Mucosa of stomach (tissue), 1 donor: Measurements from ENCODE around the gene FOXK1.

Source experiments
- H3K27me3 ChIP-seq: one replicate; pipeline ENCODE4 v1.7.0; 2013; ENCODE audit warnings: mild to moderate bottlenecking, low read length; ENCODE audit not compliant: control insufficient read depth, insufficient read depth
- H3K36me3 ChIP-seq: one replicate; pipeline ENCODE4 v1.7.0; 2013; ENCODE audit warnings: low read length; ENCODE audit not compliant: control insufficient read depth, insufficient read depth
- H3K4me1 ChIP-seq: one replicate; pipeline ENCODE4 v1.7.0; 2013; ENCODE audit warnings: mild to moderate bottlenecking, low read length; ENCODE audit not compliant: control insufficient read depth, insufficient read depth
- H3K4me3 ChIP-seq: one replicate; pipeline ENCODE4 v1.7.0; 2013; ENCODE audit warnings: low read length
- H3K9ac ChIP-seq: one replicate; pipeline ENCODE4 v1.7.0; 2013; ENCODE audit warnings: mild to moderate bottlenecking, low read length, moderate library complexity
- H3K9me3 ChIP-seq: one replicate; pipeline ENCODE4 v1.7.0; 2013; ENCODE audit warnings: mild to moderate bottlenecking, low read length, moderate library complexity; ENCODE audit not compliant: control insufficient read depth
- donor health status: Pancreatic carcinoma.

Gene FOXK1

DNA sequence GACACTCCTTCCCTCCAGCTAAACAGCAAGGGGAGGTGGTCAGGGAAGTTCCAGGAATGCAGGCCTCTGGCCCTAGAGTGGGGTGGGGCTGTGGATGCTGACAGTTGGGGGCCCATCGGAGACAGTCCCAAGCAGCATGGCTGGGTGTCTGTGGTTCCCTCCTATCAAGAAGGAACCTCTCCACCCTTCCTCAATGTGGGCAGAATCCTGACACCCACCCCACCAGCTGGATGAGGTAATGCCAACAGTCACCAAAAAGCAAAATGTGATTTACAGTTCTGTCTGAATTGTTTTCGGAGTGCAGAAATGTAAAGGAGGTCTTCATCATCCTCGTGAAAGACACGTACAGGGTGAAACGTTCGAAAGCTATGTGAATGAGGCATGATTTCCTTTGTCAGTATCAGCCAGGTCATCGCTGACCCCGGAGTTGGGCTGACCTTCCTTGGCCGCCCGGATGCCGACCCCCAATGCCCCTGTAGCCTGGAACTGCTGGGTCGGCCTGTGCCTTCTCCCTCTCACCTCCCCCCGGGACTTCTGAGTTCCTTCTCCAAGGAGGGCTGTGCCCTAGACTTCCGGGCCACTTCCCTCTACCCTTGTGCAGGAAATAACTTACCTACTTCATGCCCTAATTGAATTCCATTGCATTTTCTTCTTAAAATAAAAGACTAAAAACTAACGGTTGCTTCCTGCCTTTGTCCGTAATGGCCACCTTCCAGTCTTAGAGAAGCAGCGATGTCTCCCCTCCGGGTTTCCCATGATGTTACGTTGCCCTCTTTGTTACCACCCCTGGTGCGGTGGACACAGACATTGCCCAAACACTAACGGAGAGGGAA, 24.5 kb downstream of the FOXK1 start:
- Histone ChIP-seq H3K9me3 (no peaks in the 10 kb centered on the region), H3K36me3 (no peaks in the 10 kb centered on the region), H3K9ac (no peak overlapping the region), H3K27me3 (no peaks in the 10 kb centered on the region), H3K4me1 (peaks cover 9% of the 10 kb centered on the region), H3K4me3 (no peak overlapping the region)

DNA sequence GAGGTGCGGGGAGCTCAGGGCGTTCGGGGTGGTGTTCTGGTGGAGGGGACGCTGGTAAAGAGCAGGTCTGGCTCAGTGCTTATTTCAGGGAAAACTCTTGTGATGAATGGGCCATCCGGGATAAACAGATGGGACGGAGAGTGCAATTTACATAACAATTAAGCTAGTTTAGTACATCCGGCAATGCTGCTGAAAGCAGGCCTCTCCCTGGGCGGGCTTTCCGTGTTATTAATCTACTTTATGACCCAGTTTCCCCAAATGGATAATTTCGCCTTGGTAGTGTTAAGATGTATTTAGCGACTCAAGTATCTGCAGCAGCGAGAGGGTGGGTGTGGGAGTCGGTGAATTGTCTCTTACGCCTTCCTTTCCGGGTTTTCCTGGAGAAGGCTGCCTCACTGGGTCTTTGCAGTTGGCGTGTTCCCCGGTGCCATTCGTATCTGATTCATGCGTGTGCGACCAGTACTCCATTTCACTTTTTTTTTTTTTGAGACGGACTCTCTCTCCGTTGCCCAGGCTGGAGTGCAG, 25.2 kb downstream of the FOXK1 start:
- Histone ChIP-seq H3K9ac (no peak overlapping the region), H3K9me3 (no peaks in the 10 kb centered on the region), H3K27me3 (no peaks in the 10 kb centered on the region), H3K36me3 (no peaks in the 10 kb centered on the region), H3K4me3 (no peak overlapping the region), H3K4me1 (peaks cover 14% of the 10 kb centered on the region)

DNA sequence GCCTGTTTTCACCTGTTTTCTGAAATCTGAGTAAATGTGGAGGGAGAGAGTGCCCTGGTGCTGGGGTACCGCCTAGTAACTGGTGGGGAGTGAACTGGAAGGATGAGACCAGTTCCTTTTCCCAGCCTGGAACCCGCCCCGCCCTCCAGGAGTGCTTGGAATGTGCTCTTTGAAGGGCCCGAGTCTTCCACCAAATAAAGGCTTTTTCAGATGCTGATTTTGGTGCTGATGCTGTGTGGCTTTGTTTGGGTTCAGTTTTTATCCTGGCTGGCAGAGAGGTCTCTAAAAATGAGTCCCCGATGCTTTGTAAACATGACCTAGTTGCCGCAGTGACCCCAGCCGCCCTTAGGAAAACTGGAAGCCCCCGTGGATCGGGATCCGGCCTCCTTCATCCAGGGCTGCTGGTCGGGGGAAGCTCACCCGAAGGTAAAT, 25.9 kb downstream of the FOXK1 start:
- peaks cover 21% of the 10 kb centered on the region for H3K4me1 ChIP-seq
- H3K9me3 ChIP-seq: no peaks in the 10 kb centered on the region

DNA sequence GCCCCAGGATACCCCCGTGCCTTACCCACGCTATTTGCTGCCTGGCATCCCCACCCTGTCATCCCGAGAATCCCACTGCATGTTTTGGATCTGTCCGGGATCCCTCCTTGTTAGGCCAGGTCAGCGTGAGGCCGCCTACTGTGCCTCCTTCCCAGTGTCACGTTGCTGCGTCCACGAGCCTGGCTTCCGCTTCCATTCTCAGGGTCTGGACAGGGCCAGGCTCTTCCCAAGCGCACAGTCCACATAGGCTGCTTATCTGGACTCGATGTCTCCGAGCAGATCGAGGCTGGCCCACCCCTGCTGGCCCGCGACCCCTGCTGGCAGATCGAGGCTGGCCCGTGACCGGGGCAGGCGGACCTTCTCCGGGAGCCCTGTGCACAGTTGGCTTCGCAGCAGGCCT, 27.1 kb downstream of the FOXK1 start:
- no peaks in the 10 kb centered on the region for H3K36me3 ChIP-seq
- H3K9ac ChIP-seq: no peak overlapping the region
- H3K4me3 ChIP-seq: no peak overlapping the region
- H3K4me1 ChIP-seq: peaks cover 23% of the 10 kb centered on the region
- H3K27me3 ChIP-seq: no peaks in the 10 kb centered on the region
- no peaks in the 10 kb centered on the region for H3K9me3 ChIP-seq

More for the DNA sequence above, 25.9 kb downstream of the FOXK1 start:
- Histone ChIP-seq H3K4me3 (no peak overlapping the region), H3K27me3 (no peaks in the 10 kb centered on the region), H3K36me3 (no peaks in the 10 kb centered on the region), H3K9ac (no peak overlapping the region)

DNA sequence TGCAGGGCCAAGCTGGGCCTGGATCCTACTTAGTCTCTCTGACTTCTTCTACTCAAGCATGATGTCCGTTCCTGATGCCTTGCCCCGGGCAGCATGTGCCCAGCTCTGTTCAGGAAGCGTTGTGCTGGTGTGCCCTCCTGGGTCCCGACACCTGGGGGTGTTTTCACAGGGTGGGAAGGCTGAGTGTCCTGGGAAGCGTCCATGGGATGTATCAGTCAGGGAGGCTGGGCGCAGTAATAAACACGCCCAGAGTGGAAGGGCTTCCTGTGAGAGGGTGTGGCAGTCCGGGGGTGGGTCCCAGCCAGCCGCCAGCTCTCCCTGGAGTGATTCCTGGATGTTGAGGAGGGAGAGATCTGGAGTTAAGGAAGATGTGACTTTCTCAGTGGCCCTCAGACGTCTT, 29.0 kb downstream of the FOXK1 start:
- H3K9ac ChIP-seq: no peak overlapping the region
- no peaks in the 10 kb centered on the region for H3K27me3 ChIP-seq
- H3K4me3 ChIP-seq: no peak overlapping the region
- no peaks in the 10 kb centered on the region for H3K9me3 ChIP-seq
- no peaks in the 10 kb centered on the region for H3K36me3 ChIP-seq
- H3K4me1 ChIP-seq: peaks cover 34% of the 10 kb centered on the region

DNA sequence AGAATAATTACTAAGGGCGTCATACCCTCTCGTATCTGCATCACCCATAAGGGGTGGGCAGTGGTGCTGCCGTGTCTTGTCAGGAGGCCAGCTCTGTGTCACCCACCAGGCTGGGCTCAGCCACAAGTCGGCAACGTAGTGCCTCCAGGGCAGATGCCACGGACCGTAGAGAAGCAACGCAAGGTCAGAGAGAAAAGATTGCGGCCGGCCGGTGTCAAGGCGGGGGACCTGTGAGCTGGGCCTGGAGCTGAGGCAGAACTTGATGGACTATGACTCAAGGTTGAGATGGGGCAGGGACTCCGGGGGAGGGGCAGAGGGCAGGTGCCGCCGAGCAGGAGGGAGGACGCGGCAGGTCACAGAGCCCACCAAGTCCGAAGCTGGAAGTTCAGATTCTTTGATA, 29.5 kb downstream of the FOXK1 start:
- no peaks in the 10 kb centered on the region for H3K27me3 ChIP-seq
- H3K4me3 ChIP-seq: no peak overlapping the region
- H3K36me3 ChIP-seq: no peaks in the 10 kb centered on the region
- no peaks in the 10 kb centered on the region for H3K9me3 ChIP-seq
- peaks cover 34% of the 10 kb centered on the region for H3K4me1 ChIP-seq
- H3K9ac ChIP-seq: no peak overlapping the region

DNA sequence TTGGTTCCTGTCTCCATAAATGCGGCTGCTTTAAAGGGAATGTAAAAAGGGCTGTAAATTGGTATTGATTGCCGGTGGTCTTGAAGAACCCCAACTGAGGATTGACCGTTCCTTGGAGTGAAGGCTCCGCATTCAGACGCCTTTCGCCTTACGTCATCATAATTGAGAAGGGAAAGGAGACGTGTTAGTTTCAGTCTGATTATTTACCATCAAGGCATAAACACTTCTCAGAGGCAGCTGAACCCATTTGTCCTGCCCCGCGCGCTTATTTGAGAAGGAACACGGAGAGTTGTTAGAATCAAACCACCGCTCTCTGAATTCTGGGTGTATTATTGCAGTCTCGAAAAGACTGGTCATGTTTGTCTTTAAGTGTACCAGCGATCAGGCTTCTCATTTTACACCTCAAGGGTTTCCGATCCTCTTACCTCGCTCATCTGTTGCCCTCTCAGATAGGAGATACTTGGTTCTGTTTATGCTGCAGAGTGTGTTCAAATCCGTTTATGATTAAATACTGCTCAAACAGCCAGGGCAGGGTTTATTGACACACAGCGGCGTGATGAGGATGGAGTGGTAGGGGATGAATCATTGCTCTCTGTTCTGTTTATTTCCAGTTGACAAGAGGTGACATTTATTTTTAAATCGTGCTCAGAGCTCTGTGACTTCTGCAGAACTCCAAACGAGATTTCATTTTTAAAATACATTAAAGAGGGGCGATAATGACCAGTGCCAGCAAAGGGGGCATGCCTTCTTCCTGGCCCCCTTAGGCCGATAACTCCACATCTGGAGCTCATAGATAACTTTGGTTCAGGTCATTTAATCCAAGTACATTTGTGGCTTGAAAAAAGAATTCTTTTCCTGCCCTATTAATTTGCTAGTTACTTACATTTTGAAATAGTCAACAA, 30.4 kb downstream of the FOXK1 start:
- Histone ChIP-seq H3K9me3 (no peaks in the 10 kb centered on the region), H3K4me1 (peaks cover 34% of the 10 kb centered on the region), H3K4me3 (no peak overlapping the region), H3K36me3 (no peaks in the 10 kb centered on the region), H3K27me3 (no peaks in the 10 kb centered on the region), H3K9ac (no peak overlapping the region)

DNA sequence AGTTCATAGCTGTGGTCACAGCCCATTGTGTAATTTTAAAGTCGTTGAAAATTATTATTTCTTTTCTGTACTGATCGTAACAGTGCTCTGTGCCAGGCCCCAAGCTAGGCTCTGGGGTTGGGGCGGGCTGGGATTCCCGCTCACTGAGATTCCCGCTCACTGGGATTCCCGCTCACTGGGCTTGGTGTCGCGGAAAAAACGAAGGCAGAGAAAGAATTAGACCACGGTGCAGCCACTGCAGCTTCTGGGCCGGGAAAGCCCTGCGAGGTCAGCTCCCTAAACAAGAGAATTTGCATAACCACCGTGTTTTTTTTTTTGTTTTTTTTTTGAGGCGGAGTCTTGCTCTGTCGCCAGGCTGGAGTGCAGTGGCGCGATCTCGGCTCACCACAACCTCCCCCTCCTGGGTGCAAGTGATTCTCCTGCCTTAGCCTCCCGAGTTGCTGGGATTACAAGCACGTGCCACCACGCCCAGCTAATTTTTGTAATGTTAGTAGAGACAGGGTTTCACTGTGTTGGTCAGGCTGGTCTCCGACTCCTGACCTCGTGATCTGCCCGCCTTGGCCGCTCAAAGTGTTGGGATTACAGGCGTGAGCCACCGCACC, 31.2 kb downstream of the FOXK1 start:
- no peaks in the 10 kb centered on the region for H3K36me3 ChIP-seq
- H3K9me3 ChIP-seq: no peaks in the 10 kb centered on the region
- H3K4me3 ChIP-seq: no peak overlapping the region
- peaks cover 34% of the 10 kb centered on the region for H3K4me1 ChIP-seq
- no peaks in the 10 kb centered on the region for H3K27me3 ChIP-seq
- H3K9ac ChIP-seq: no peak overlapping the region

DNA sequence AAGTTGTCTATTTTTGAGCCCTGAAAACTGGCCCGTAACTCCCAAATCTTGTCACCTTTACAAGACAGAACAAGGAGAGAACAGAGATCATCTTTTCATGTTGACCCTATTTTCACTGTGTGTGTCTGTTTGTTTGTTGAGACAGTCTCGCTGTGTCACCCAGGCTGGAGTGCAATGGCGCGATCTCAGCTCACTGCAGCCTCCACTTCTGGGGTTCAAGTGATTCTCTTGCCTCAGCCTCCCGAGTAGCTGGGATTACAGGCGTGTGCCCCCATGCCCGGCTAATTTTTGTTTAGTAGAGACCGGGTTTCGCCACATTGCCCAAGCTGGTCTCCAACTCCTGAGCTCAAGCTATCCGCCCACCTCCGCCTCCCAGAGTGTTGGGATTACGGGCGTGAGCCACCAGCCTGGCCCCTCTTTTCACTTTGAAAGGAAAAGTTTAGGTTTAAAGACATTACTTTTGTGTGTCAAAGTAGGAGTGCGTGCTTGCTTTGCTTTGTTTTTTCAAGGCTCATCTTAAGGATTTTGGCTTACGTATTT, 32.1 kb downstream of the FOXK1 start:
- H3K27me3 ChIP-seq: no peaks in the 10 kb centered on the region
- no peaks in the 10 kb centered on the region for H3K9me3 ChIP-seq
- H3K4me1 ChIP-seq: peaks cover 34% of the 10 kb centered on the region
- H3K9ac ChIP-seq: no peak overlapping the region
- no peaks in the 10 kb centered on the region for H3K36me3 ChIP-seq
- no peak overlapping the region for H3K4me3 ChIP-seq

DNA sequence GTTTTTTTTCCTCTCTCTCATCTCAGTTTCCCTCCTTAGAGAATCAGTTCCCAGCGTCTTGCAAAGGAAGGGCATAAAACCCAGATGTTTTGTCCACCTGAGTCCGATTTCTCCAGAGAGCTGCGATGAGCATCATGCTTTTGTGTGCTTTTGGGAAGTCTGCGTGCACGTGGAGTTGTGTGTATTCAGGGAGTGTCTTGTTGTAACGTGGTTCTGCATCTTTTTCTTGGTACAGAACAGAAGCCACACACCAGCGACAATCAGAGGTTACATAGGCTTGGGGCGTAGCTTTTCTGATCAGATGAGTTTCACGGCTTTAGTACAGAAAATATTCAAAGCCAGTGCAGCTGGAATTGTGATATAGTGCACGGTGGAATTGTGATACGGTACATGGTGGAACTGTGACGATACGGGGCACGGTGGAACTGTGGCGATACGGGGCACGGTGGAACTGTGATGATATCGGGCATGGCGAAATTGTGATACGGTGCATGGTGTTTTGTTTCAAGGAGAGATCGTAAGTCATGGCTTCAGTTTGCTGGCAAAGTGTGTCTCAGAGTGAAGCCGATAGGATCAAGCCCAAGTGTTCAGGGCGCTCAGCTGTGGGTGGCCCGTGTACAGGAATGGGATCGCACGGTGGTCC, 32.8 kb downstream of the FOXK1 start:
- Histone ChIP-seq H3K27me3 (no peaks in the 10 kb centered on the region), H3K9ac (no peak overlapping the region), H3K36me3 (no peaks in the 10 kb centered on the region), H3K9me3 (no peaks in the 10 kb centered on the region), H3K4me3 (no peak overlapping the region), H3K4me1 (peaks cover 34% of the 10 kb centered on the region)

DNA sequence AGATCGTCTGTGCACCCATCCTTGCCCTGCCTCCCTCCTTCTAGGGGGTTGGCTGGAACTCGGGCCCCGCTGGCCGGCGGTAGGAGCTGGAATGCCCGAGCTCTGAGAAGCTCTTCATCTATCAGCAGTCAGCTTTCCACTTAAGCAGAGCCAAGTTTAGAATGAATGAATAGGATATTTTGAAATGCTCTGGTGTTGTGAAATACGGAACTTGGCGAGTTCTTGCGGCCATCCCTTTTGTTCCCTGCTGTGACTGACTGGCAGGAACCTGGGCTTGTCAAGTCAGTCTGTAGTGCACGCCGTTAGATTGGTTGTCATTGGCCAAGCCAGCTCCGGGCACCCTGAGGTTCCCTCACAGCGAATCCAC, 33.3 kb downstream of the FOXK1 start:
- Histone ChIP-seq H3K27me3 (no peaks in the 10 kb centered on the region), H3K9me3 (no peaks in the 10 kb centered on the region), H3K4me1 (peaks cover 34% of the 10 kb centered on the region), H3K4me3 (no peak overlapping the region), H3K36me3 (no peaks in the 10 kb centered on the region), H3K9ac (no peak overlapping the region)
